ENCODE results near the gene TIPARP. TPM values are rescaled to one million over a fixed set of nuclear protein-coding genes. Genes with fewer than 3 reads are reported as not detected.
"Not testable (repeated sequence)": the region's sequence is repeated elsewhere in the genome, so short reads cannot be mapped to it uniquely, and the experiment has no call there.

TIPARP gene
- total RNA-seq, 1 experiment from 2014 or later, result 22.1 TPM

DNA sequence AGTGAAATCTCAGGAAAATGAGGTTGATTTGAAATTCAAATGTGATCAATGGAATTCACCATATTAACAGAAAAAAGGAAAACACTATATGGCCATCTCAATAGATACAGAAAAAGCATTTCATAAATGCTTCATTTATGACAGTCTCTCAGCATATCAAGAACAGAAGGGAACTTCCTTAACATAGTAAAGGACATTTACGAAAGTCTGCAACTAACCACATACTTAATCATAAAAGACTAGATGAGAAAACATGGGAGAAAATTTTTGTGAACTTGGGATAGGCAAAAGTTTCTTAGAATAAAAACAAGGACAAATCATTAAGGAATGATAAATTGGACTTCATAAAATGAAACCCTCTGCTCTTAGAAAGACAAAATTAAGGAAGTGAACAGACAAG lies 24.7 kb upstream of the TIPARP start:
- in situ Hi-C loops (cut with HindIII; ENCODE audit: low pct_unique_long_range_greater_than_20kb, low sequenced_read_pairs), result no loop called here
- H3K4me3 ChIP-seq (ENCODE audit: low read depth in 2 of 2, low read length in 2 of 2), result no peak overlapping the region
- no TSS peak for BruUV-seq (replicated peaks)

DNA sequence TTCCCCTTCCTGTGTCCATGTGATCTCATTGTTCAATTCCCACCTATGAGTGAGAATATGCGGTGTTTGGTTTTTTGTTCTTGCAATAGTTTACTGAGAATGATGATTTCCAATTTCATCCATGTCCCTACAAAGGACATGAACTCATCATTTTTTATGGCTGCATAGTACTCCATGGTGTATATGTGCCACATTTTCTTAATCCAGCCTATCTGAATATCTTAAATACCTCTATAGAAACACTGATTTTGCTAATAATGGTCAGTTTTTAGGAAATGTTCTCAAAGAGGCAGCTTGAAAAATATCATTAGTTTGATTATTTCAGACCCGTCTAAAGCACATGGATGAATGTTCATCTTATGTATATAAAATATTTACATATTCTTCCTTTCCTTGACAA lies 21.7 kb upstream of the TIPARP start:
- BruUV-seq (replicated peaks); in situ Hi-C loops (cut with HindIII; ENCODE audit: low pct_unique_long_range_greater_than_20kb, low sequenced_read_pairs); CTCF ChIA-PET; POLR2A ChIA-PET; intact Hi-C loops (cut with micrococcal nuclease; ENCODE audit: unreplicated experiment); H3K27ac ChIP-seq (ENCODE audit: low read length); ATAC-seq; DNase-seq (ENCODE audit: low read depth, low spot score); H3K27me3 ChIP-seq (ENCODE audit: control insufficient read depth, insufficient read depth, low read length); H3K4me1 ChIP-seq (ENCODE audit: control insufficient read depth, insufficient read depth, low read length); H3K4me3 ChIP-seq (ENCODE audit: low read depth in 2 of 2, low read length in 2 of 2); H3K36me3 ChIP-seq (ENCODE audit: control insufficient read depth, insufficient read depth, low read length); H3K9me3 ChIP-seq (ENCODE audit: control insufficient read depth, insufficient read depth, low read depth, low read length): not testable (repeated sequence)

More for the DNA sequence above, 24.7 kb upstream of the TIPARP start:
- no peaks in the 10 kb centered on the region for H3K36me3 ChIP-seq (ENCODE audit: control insufficient read depth, insufficient read depth, low read length)
- no peaks in the 10 kb centered on the region for H3K4me1 ChIP-seq (ENCODE audit: control insufficient read depth, insufficient read depth, low read length)
- H3K27me3 ChIP-seq (ENCODE audit: control insufficient read depth, insufficient read depth, low read length), result peaks cover 5% of the 10 kb centered on the region; the same call in 1 of the 2 replicates
- TF ChIP-seq, protein P1, sequence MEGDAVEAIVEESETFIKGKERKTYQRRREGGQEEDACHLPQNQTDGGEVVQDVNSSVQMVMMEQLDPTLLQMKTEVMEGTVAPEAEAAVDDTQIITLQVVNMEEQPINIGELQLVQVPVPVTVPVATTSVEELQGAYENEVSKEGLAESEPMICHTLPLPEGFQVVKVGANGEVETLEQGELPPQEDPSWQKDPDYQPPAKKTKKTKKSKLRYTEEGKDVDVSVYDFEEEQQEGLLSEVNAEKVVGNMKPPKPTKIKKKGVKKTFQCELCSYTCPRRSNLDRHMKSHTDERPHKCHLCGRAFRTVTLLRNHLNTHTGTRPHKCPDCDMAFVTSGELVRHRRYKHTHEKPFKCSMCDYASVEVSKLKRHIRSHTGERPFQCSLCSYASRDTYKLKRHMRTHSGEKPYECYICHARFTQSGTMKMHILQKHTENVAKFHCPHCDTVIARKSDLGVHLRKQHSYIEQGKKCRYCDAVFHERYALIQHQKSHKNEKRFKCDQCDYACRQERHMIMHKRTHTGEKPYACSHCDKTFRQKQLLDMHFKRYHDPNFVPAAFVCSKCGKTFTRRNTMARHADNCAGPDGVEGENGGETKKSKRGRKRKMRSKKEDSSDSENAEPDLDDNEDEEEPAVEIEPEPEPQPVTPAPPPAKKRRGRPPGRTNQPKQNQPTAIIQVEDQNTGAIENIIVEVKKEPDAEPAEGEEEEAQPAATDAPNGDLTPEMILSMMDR (IDR thresholded peaks at IDR 0.05), result no peak
- TF ChIP-seq, protein P2, sequence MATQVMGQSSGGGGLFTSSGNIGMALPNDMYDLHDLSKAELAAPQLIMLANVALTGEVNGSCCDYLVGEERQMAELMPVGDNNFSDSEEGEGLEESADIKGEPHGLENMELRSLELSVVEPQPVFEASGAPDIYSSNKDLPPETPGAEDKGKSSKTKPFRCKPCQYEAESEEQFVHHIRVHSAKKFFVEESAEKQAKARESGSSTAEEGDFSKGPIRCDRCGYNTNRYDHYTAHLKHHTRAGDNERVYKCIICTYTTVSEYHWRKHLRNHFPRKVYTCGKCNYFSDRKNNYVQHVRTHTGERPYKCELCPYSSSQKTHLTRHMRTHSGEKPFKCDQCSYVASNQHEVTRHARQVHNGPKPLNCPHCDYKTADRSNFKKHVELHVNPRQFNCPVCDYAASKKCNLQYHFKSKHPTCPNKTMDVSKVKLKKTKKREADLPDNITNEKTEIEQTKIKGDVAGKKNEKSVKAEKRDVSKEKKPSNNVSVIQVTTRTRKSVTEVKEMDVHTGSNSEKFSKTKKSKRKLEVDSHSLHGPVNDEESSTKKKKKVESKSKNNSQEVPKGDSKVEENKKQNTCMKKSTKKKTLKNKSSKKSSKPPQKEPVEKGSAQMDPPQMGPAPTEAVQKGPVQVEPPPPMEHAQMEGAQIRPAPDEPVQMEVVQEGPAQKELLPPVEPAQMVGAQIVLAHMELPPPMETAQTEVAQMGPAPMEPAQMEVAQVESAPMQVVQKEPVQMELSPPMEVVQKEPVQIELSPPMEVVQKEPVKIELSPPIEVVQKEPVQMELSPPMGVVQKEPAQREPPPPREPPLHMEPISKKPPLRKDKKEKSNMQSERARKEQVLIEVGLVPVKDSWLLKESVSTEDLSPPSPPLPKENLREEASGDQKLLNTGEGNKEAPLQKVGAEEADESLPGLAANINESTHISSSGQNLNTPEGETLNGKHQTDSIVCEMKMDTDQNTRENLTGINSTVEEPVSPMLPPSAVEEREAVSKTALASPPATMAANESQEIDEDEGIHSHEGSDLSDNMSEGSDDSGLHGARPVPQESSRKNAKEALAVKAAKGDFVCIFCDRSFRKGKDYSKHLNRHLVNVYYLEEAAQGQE (IDR thresholded peaks at IDR 0.05; ENCODE audit: insufficient read depth in 1 of 2, low read depth in 2 of 2, low read length in 1 of 2), result no peak
- no peak for TF ChIP-seq SIN3A (IDR thresholded peaks at IDR 0.05; ENCODE audit: borderline replicate concordance, insufficient read depth, low read depth, low read length)
- no peak for TF ChIP-seq TCF7L2 (IDR thresholded peaks at IDR 0.05; ENCODE audit: low read depth, low read length)
- TF ChIP-seq POLR2AphosphoS5 (IDR thresholded peaks at IDR 0.05; ENCODE audit: low read depth, low read length), result no peak
- intact Hi-C loops (cut with micrococcal nuclease; ENCODE audit: unreplicated experiment), result no loop called here
- CTCF ChIA-PET, result no interaction called here
- H3K27ac ChIP-seq (ENCODE audit: low read length), result no peak overlapping the region
- POLR2A ChIA-PET, result no interaction called here
- DNase-seq (ENCODE audit: low read depth, low spot score) (no peak), ATAC-seq (no peak)
- no peaks in the 10 kb centered on the region for H3K9me3 ChIP-seq (ENCODE audit: control insufficient read depth, insufficient read depth, low read depth, low read length)

DNA sequence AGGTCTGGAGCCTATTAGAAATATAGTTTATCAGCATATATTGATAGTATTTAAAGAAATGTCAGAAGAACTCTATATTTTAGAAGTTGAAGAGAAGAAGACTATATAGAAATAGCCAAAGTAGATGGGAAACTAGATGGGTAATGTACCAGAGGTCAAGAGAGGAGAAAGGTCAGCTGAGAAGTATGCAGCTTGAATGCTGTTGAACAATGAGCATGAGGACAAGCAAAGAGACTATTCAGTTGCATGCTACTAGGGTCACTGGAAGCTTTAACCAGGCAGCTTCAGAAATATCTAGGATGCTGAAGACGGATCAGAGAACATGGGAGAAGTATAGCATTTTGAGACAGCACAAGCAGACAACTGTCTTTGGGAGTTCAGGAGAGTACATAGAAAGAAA lies 19.6 kb upstream of the TIPARP start:
- BruUV-seq (replicated peaks), result no TSS peak
- H3K36me3 ChIP-seq (ENCODE audit: control insufficient read depth, insufficient read depth, low read length), result no peaks in the 10 kb centered on the region
- H3K4me1 ChIP-seq (ENCODE audit: control insufficient read depth, insufficient read depth, low read length), result no peaks in the 10 kb centered on the region
- no peaks in the 10 kb centered on the region for H3K27me3 ChIP-seq (ENCODE audit: control insufficient read depth, insufficient read depth, low read length)
- H3K27ac ChIP-seq (ENCODE audit: low read length), result no peak overlapping the region
- TF ChIP-seq SIN3A (IDR thresholded peaks at IDR 0.05; ENCODE audit: borderline replicate concordance, insufficient read depth, low read depth, low read length), result no peak
- TF ChIP-seq, protein P2 (IDR thresholded peaks at IDR 0.05; ENCODE audit: insufficient read depth in 1 of 2, low read depth in 2 of 2, low read length in 1 of 2), result no peak
- TF ChIP-seq, protein P1 (IDR thresholded peaks at IDR 0.05), result no peak
- ATAC-seq, result no peak
- ChIA-PET CTCF (interaction anchor here (0.6 kb wide), 1 partner anchor 544 kb away, joined by 5 read pairs; no protein-coding TSS in a partner anchor), POLR2A (no interaction called here)
- in situ Hi-C loops (cut with HindIII; ENCODE audit: low pct_unique_long_range_greater_than_20kb, low sequenced_read_pairs), result no loop called here
- H3K9me3 ChIP-seq (ENCODE audit: control insufficient read depth, insufficient read depth, low read depth, low read length), result no peaks in the 10 kb centered on the region
- no peak for DNase-seq (ENCODE audit: low read depth, low spot score)
- H3K4me3 ChIP-seq (ENCODE audit: low read depth in 2 of 2, low read length in 2 of 2), result no peak overlapping the region
- intact Hi-C loops (cut with micrococcal nuclease; ENCODE audit: unreplicated experiment), result no loop called here
